Measurements from ENCODE around the gene RAPGEF4.

RAPGEF4 gene

DNA sequence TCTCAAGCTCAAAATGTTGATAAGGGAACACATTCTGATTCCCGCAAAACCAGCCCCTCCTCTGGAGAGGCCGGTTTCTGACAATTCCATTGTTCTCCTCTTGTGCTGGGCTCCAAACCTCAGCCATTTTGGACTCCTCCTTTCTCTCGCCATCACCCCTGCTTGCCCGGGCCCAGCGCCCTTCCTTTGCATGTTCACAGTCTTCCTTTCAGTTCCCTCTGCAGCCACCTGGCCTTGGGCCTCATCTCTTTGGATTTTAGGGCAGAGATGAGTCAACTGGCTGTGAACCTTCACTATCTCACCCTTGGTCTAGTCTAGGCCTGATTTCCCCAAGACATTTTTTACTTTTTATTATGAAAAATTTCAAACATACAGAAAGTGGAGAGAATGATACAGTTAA, 184.1 kb downstream of the RAPGEF4 start:
- TF ChIP-seq, protein P1, sequence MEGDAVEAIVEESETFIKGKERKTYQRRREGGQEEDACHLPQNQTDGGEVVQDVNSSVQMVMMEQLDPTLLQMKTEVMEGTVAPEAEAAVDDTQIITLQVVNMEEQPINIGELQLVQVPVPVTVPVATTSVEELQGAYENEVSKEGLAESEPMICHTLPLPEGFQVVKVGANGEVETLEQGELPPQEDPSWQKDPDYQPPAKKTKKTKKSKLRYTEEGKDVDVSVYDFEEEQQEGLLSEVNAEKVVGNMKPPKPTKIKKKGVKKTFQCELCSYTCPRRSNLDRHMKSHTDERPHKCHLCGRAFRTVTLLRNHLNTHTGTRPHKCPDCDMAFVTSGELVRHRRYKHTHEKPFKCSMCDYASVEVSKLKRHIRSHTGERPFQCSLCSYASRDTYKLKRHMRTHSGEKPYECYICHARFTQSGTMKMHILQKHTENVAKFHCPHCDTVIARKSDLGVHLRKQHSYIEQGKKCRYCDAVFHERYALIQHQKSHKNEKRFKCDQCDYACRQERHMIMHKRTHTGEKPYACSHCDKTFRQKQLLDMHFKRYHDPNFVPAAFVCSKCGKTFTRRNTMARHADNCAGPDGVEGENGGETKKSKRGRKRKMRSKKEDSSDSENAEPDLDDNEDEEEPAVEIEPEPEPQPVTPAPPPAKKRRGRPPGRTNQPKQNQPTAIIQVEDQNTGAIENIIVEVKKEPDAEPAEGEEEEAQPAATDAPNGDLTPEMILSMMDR (IDR thresholded peaks at IDR 0.05; ENCODE audit: low read depth, low read length), result no peak
- no peaks in the 10 kb centered on the region for H3K9me3 ChIP-seq
- no peaks in the 10 kb centered on the region for H3K36me3 ChIP-seq
- H3K4me1 ChIP-seq, result no peaks in the 10 kb centered on the region
- DNase-seq, result no peak
- H3K27me3 ChIP-seq, result no peaks in the 10 kb centered on the region
- no peak overlapping the region for H3K4me3 ChIP-seq (ENCODE audit: low read depth, low read length)

DNA sequence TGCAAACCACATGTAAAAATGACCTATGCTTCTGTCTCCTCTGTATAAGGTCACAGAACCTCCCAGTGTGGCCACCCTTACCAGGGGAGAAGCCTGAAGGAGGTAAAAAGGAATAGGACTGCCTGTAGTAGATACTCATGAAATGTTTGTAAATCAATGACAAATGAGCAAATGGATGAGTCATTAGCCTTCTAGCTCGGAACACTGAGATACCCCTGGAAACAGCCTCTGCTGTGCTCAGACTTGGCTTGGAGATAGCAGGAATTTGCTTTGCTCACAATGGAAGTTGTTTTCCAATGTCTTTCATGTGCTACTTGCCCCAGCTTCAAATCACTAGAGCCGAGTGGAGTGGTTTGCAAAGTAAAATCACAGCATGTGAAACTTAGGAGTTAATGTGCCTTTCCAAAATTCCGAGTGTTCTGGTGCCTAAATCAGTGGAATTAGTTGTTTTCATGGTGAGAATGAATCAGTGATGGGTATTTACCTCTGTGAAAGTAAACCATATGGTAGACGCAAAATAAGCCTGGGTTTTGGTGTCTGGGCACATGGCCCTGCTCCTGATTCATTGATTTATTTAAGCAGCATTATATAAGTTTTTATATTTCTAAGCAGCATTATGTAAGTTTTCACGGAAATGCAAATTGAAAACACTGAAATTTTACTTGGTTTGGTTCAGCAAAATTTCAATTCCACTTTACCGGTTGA, 186.0 kb downstream of the RAPGEF4 start:
- DNase-seq, result no peak
- Histone ChIP-seq H3K9me3 (no peaks in the 10 kb centered on the region), H3K4me3 (ENCODE audit: low read depth, low read length) (no peak overlapping the region), H3K27me3 (no peaks in the 10 kb centered on the region), H3K4me1 (no peaks in the 10 kb centered on the region), H3K36me3 (no peaks in the 10 kb centered on the region)
- TF ChIP-seq, protein P1 (IDR thresholded peaks at IDR 0.05; ENCODE audit: low read depth, low read length), result no peak

DNA sequence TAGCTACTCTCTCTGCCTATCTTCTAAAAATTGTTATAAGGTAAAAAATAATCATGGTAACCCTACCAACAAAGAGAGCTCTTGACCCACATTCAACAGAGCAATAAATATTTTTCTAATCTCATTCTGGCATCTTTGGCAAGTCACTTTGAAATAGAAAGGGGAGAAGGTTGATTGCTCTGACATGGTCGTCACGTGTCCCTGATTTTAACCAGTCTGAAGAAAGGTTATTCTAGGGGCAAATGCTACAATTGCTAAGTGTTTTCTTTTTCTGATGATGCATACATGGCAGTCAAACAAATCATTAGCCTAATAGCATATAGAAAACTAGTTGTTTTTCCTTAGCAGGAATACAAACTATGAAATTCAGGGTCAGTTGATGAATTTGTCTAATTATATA, 186.7 kb downstream of the RAPGEF4 start:
- no peak for DNase-seq
- no peaks in the 10 kb centered on the region for H3K36me3 ChIP-seq
- no peaks in the 10 kb centered on the region for H3K4me1 ChIP-seq
- no peaks in the 10 kb centered on the region for H3K27me3 ChIP-seq
- TF ChIP-seq, protein P1 (IDR thresholded peaks at IDR 0.05; ENCODE audit: low read depth, low read length), result no peak
- H3K9me3 ChIP-seq, result no peaks in the 10 kb centered on the region
- no peak overlapping the region for H3K4me3 ChIP-seq (ENCODE audit: low read depth, low read length)

DNA sequence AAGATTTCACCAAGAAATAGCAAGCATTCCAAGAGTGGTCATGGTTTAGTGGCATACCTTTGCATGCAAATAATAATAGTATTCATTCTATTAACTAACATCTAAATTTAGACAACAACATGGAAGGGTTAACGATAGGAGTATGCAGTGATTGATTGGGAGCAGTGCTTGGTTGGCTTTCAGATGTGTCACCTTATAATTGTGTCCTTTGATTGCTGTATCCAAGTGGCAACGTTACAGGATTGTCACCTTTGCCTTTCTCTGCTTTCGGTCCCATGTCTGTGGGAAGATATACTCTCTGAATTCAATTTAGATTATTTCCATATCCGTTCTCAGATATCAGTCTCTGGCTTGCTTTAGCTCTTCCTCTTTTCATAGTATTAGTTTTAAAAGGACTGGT, 187.2 kb downstream of the RAPGEF4 start:
- Histone ChIP-seq H3K4me3 (ENCODE audit: low read depth, low read length) (no peak overlapping the region), H3K27me3 (no peaks in the 10 kb centered on the region), H3K4me1 (no peaks in the 10 kb centered on the region; the same call in 1 of the 2 replicates), H3K36me3 (no peaks in the 10 kb centered on the region), H3K9me3 (no peaks in the 10 kb centered on the region)
- DNase-seq, result no peak
- TF ChIP-seq, protein P1 (IDR thresholded peaks at IDR 0.05; ENCODE audit: low read depth, low read length), result no peak

DNA sequence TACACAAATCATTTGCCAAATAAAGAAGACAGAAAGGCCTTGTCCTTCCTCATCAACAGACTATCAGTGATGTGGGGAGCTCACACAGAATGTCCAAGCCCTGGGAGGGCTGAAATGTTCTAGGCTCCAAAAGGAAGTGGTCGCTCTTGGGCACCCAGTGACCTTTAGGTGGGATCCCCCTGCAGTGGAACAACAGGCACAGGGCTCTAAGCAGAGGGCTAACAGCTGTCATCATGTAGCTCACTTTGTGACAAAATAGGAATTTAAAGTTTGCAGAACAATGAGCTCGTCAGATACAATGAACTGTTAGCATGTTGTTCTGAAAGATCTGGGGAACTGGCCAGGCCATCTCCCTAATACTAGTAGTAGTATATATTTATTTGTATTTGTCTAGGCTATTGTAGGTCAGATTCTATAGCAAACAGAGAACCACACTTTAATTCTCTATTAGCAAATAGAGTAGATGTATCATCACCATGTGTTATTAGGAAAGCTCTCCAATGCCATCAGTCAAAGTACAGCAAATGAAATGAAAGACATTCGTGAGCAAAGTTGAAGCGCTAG, 188.5 kb downstream of the RAPGEF4 start:
- no peak for DNase-seq
- Histone ChIP-seq H3K36me3 (no peaks in the 10 kb centered on the region), H3K4me3 (ENCODE audit: low read depth, low read length) (no peak overlapping the region), H3K27me3 (no peaks in the 10 kb centered on the region), H3K9me3 (no peaks in the 10 kb centered on the region), H3K4me1 (no peaks in the 10 kb centered on the region; the same call in none of the 2 replicates)
- TF ChIP-seq, protein P1 (IDR thresholded peaks at IDR 0.05; ENCODE audit: low read depth, low read length), result no peak

DNA sequence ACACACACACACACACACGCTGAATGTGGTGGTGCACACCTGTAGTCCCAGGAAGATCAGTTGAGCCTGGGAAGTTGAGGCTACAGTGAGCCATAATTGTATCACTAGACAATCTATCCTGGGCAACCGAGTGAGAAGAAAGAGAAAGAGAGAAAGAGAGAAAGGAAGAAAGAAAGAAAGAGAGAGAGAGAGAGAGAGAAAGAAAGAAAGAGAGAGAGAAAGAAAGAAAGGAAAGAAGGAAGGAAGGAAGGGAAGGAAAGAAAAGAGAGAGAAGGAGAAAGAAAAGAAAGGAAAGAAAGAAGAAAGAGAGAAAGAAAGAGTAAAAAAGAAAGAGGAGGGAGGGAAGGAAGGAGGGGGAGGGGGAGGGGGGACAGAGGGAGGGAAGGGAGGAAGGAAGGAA, 190.0 kb downstream of the RAPGEF4 start:
- Histone ChIP-seq H3K27me3 (no peaks in the 10 kb centered on the region), H3K9me3 (no peaks in the 10 kb centered on the region), H3K4me1 (peaks cover 3% of the 10 kb centered on the region), H3K4me3 (ENCODE audit: low read depth, low read length) (no peak overlapping the region), H3K36me3 (no peaks in the 10 kb centered on the region)
- TF ChIP-seq, protein P1 (IDR thresholded peaks at IDR 0.05; ENCODE audit: low read depth, low read length), result no peak
- DNase-seq, result no peak

Measured in BE2C (cell line).